Activated naive CD4-positive, alpha-beta T cell treated with anti-CD3 and anti-CD28 coated beads, Interleukin-2, amount 50 U/mL, for 24 hours (primary cell): ENCODE measurements around the gene RGS12.

ENCODE experiments used
- H3K27ac Mint-ChIP-seq: one replicate; pipeline ENCODE4 v1.8.0; 2021; ENCODE audit warnings: mild to moderate bottlenecking, mixed read lengths
- H3K27me3 Mint-ChIP-seq: one replicate; pipeline ENCODE4 v1.8.0; 2021; ENCODE audit warnings: mixed read lengths
- H3K36me3 Mint-ChIP-seq: one replicate; pipeline ENCODE4 v1.8.0; 2021; ENCODE audit warnings: mixed read lengths
- H3K4me1 Mint-ChIP-seq: one replicate; pipeline ENCODE4 v1.8.0; 2021; ENCODE audit warnings: mixed read lengths
- H3K4me3 Mint-ChIP-seq: one replicate; pipeline ENCODE4 v1.8.0; 2021; ENCODE audit warnings: mild to moderate bottlenecking, mixed read lengths
- H3K9me3 Mint-ChIP-seq: one replicate; pipeline ENCODE4 v1.8.0; 2021; ENCODE audit warnings: mixed read lengths

RGS12 gene, protein sequence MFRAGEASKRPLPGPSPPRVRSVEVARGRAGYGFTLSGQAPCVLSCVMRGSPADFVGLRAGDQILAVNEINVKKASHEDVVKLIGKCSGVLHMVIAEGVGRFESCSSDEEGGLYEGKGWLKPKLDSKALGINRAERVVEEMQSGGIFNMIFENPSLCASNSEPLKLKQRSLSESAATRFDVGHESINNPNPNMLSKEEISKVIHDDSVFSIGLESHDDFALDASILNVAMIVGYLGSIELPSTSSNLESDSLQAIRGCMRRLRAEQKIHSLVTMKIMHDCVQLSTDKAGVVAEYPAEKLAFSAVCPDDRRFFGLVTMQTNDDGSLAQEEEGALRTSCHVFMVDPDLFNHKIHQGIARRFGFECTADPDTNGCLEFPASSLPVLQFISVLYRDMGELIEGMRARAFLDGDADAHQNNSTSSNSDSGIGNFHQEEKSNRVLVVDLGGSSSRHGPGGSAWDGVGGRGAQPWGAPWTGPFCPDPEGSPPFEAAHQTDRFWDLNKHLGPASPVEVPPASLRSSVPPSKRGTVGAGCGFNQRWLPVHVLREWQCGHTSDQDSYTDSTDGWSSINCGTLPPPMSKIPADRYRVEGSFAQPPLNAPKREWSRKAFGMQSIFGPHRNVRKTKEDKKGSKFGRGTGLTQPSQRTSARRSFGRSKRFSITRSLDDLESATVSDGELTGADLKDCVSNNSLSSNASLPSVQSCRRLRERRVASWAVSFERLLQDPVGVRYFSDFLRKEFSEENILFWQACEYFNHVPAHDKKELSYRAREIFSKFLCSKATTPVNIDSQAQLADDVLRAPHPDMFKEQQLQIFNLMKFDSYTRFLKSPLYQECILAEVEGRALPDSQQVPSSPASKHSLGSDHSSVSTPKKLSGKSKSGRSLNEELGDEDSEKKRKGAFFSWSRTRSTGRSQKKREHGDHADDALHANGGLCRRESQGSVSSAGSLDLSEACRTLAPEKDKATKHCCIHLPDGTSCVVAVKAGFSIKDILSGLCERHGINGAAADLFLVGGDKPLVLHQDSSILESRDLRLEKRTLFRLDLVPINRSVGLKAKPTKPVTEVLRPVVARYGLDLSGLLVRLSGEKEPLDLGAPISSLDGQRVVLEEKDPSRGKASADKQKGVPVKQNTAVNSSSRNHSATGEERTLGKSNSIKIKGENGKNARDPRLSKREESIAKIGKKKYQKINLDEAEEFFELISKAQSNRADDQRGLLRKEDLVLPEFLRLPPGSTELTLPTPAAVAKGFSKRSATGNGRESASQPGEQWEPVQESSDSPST (N-terminal part only)

DNA sequence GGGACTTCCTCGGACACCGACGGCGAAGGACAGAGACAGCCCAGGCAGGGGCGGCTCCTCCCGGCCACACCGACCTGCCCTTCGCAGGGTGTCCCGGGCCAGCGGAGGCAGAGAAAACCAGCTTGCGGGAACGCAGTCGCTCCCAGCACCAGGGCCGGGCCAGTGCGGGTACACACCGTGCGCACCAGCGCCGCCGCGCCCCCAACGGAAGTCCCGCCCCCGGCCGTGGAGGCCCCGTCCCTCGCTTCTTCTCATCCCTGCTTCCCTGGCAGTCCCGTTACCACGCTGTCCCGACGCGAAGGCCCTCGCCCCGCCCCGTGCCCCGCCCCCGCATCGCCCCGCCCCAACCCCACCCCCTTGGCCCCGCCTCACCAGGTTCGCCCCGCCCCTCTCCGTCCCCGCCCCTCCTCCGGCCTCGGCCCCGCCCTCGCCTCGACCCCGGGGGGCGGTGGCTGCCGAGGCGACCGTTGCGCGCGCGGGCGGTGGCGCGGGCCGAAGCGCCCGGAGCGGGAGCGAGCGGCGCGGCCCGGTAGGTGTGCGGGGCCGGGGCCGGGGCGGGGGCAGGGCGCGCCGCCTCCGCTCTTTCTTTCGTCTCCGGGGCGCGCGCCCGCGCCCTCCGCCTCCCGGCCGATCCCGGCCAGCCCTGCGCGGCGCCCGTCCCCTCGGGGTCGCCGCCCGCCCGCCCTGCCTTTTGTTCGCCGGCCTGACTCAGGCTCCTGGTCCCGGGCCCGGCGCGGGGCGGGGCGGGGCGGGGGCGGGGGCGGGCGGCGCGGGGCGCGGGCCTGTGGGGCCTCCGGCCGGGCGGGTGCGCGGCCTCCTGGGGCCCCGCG is at the start of gene RGS12:
Gene RGS12, plus strand, starts transcription at position 451 of the 830 bp plus-strand sequence. CDS start 23,150 bp downstream, outside the sequence.
- Mint-ChIP-seq H3K27me3 (no peaks in the 10 kb centered on the region), H3K4me1 (peaks cover 18% of the 10 kb centered on the region), H3K9me3 (no peaks in the 10 kb centered on the region), H3K27ac (peak within 1 kb of the TSS; percentile 42), H3K4me3 (peak within 1 kb of the TSS; percentile 90), H3K36me3 (peaks cover 1% of the 10 kb centered on the region)

DNA sequence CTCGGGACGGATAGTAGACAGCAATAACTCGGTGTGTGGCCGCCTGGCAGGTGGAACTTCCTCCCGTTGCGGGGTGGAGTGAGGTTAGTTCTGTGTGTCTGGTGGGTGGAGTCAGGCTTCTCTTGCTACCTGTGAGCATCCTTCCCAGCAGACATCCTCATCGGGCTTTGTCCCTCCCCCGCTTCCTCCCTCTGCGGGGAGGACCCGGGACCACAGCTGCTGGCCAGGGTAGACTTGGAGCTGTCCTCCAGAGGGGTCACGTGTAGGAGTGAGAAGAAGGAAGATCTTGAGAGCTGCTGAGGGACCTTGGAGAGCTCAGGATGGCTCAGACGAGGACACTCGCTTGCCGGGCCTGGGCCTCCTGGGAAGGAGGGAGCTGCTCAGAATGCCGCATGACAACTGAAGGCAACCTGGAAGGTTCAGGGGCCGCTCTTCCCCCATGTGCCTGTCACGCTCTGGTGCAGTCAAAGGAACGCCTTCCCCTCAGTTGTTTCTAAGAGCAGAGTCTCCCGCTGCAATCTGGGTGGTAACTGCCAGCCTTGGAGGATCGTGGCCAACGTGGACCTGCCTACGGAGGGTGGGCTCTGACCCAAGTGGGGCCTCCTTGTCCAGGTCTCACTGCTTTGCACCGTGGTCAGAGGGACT is 49.6 kb upstream of the RGS12 start:
- Mint-ChIP-seq H3K4me1 (peaks cover 15% of the 10 kb centered on the region), H3K27me3 (no peaks in the 10 kb centered on the region), H3K36me3 (no peaks in the 10 kb centered on the region), H3K27ac (no peak overlapping the region), H3K4me3 (no peak overlapping the region), H3K9me3 (no peaks in the 10 kb centered on the region)

DNA sequence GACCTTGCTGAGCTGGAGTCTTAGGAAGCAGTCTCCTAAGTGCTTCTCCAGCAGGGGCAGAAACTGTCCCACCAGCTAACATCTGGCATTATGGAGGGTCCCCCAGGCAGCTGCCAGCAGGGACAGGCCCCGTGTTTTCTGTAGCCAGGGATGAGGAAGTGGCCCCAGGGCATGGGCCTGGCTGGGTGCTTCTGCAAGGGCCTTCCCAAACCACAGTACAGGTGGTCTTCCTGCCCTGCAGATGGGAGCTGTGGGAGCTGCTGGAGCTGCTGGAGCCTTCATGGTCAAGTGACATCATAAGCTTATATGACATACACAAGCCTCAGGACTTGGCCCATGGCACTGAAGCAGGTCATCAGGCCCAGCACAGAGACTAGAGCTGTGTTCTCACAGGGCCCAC is 48.8 kb upstream of the RGS12 start:
- Mint-ChIP-seq H3K4me1 (peaks cover 15% of the 10 kb centered on the region), H3K9me3 (no peaks in the 10 kb centered on the region), H3K27me3 (no peaks in the 10 kb centered on the region), H3K36me3 (no peaks in the 10 kb centered on the region), H3K4me3 (no peak overlapping the region), H3K27ac (no peak overlapping the region)

DNA sequence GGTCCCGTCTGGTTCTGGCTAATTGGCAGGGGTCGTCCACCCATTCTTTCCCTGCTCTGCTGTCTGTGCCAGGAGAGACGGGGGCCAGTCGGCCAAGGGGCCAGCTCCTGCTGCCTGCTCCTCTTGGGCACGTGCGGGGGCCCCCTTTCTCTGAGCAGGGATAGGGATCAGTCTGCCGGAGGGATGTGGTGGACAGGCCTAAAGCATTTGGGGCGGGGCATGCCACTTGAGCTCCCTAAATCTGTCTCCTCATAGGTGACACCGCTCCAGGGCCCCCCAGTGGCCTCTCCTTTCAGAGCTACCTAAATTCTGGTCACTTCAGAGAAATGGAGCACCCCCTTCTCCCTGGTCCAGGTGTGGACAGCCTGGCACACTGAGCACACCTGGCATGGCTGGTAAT is 48.1 kb upstream of the RGS12 start:
- H3K4me3 Mint-ChIP-seq = no peak overlapping the region
- peaks cover 15% of the 10 kb centered on the region for H3K4me1 Mint-ChIP-seq
- H3K27ac Mint-ChIP-seq = no peak overlapping the region
- H3K27me3 Mint-ChIP-seq = no peaks in the 10 kb centered on the region
- H3K9me3 Mint-ChIP-seq = no peaks in the 10 kb centered on the region
- H3K36me3 Mint-ChIP-seq = no peaks in the 10 kb centered on the region

DNA sequence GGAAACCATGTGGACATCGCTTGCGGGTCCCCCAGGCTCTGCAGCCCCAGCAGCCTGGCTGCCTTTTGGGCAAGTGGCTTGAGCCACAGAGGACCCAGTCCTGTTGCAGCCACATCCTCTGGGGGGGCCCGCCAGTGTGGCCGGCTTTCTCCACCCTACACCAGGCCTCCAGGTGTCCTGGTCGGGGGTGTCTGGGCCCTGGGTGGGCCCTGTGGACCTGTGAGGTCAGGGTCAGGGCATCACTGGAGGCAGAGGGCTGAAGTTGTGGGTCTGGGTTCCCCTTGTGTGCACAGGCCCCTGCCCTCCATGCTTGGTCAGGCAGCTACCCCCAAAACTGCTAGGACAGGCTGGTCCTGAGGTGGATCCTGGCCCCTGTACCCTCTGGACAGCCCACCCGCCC is 47.1 kb upstream of the RGS12 start:
- Mint-ChIP-seq H3K27ac (no peak overlapping the region), H3K9me3 (no peaks in the 10 kb centered on the region), H3K36me3 (no peaks in the 10 kb centered on the region), H3K4me3 (no peak overlapping the region), H3K27me3 (no peaks in the 10 kb centered on the region), H3K4me1 (peaks cover 15% of the 10 kb centered on the region)

DNA sequence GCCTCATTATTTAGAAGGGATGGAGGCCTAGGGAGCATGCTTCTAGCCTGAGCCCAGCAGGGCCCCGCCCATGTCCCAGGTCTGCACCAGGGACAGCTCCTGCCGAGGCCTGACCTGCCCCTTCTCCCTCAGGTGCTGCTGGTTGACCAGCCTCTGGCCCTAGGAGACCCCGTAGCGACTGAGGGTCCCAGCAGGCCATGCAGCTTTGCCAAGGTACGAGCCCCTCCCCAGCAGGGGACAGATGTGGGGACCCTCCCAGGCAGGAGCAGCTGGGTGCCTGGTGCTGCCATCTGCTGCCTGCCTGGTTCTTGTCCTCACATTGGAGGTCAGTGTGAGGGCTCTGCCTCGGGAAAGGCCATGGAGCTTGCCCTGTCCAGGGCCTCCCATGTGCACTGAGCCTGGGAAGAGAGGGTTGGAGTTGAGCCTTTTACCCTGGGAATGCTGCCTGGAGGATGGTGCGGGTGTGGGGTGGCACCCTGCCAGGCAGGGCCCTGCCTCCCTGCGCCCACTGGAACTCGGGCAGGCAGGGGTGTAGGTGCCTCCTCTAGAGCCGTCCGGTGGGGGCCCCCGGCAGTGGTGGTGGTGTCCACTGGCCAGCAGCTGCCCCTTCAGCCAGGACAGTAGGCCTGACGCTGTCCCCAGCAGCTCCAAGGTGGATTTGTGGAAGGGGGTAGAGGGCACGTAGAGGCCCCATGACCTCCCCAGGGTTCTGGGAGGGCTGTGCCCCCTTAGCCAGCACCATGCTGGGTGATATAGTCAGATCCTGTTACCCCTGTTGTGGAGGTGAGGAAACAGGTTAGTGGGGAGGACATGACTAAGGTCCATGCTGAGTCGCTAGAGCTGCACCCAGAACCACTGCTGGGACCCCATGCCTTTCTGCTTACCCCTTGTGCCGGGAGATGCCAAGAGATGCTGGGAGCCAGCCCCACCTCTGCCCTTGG is 46.1 kb upstream of the RGS12 start:
- Mint-ChIP-seq H3K36me3 (no peaks in the 10 kb centered on the region), H3K4me3 (no peak overlapping the region), H3K9me3 (no peaks in the 10 kb centered on the region), H3K4me1 (peaks cover 15% of the 10 kb centered on the region), H3K27ac (no peak overlapping the region), H3K27me3 (no peaks in the 10 kb centered on the region)

DNA sequence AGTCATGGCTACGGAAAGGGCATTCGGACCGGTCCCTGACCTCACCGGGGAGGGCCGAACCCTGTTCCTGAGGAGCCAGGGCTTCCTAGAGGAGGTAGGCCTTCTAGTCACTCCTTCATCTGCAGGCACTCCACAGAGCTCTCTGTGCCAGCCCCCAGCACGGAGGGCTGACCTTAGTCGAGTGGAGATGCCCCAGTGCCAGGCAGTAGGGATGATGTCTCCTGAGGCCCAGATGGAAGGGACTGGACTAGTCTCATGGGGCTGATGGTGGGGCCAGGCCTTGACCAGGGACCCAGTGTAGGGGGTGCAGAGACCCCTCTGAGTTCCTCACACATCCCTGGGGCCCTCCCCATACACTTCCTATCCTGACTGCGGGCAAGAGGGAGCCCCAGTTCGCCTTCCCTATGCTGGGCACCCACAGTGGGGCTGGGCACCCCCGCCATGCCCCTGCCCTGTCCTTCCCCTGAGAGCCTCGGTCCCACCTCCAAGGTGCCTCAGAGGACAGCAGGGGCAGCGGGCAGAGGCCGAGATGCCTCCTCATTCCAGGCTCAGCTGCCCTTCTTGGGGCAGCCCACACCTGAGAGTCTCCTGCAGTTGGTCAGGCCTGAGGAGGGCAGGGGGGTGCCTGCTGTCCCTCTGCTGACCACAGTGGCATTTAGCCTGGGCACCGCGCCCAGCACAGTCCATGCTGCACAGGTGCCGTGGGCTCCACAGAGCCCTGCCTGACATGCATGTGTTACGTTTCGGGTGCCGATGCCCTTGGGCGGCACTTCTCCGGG is 45.2 kb upstream of the RGS12 start:
- peaks cover 11% of the 10 kb centered on the region for H3K4me1 Mint-ChIP-seq
- H3K9me3 Mint-ChIP-seq = no peaks in the 10 kb centered on the region
- no peaks in the 10 kb centered on the region for H3K36me3 Mint-ChIP-seq

DNA sequence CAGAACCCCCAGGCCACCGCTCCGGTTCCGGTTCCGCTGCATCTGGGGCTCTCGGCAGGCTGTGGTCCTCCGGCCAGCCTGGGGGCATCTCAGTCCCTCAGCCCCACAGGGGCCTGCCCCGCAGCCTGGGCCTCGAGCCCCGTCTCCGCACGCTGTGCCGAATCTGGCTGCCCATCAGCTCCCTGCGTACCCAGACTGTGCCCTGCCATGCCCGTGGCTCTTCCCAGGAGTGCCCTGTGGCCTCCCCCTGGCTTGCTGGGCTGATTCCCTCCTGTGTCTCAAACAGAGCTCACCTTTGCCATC is 44.7 kb upstream of the RGS12 start:
- H3K27ac Mint-ChIP-seq = no peak overlapping the region
- H3K27me3 Mint-ChIP-seq = no peaks in the 10 kb centered on the region
- no peaks in the 10 kb centered on the region for H3K36me3 Mint-ChIP-seq
- H3K9me3 Mint-ChIP-seq = no peaks in the 10 kb centered on the region
- H3K4me1 Mint-ChIP-seq = peaks cover 6% of the 10 kb centered on the region
- no peak overlapping the region for H3K4me3 Mint-ChIP-seq

More for the DNA sequence above, 45.2 kb upstream of the RGS12 start:
- no peaks in the 10 kb centered on the region for H3K27me3 Mint-ChIP-seq
- H3K4me3 Mint-ChIP-seq = no peak overlapping the region
- H3K27ac Mint-ChIP-seq = no peak overlapping the region

DNA sequence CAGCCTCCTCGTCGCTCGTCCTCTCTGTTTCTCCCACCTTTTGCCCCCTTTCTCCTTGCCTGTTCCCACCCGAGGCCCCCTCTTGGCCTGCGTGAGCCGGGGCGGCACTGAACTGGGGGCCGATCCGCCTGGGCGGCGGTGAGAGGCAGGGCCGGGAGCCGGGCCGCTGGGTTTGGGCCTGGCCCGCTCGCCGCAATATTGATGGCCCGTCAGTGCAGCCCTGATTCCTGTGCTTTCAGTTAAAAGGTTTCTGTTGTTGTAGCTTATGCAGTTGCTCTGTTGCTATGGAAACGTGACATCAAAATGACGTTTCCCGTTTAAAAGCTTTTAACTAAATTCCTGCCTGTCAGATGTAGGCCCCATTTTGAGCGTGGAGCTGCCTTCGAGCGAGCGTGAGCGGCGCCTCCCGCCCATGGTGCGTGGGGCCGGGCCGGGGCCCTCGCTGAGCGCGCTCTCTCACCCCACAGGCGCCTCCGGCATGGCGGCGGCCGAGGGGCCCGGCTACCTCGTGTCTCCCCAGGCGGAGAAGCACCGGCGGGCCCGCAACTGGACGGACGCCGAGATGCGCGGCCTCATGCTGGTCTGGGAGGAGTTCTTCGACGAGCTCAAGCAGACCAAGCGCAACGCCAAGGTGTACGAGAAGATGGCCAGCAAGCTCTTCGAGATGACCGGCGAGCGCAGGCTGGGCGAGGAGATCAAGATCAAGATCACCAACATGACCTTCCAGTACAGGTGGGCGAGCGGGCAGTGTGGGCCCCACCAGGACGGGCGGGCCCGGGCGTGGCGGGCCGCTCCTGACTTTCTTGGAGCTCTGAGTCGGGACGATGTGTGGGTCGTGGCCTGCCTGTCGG is 43.8 kb upstream of the RGS12 start, which contains the start of gene MSANTD1:
Gene MSANTD1, plus strand, starts transcription at position 349 of the 851 bp plus-strand sequence. Its CDS starts 64 bp downstream, at position 413.
- Mint-ChIP-seq H3K27ac (no peak within 1 kb of the TSS), H3K27me3 (no peaks in the 10 kb centered on the region), H3K4me3 (no peak within 1 kb of the TSS), H3K9me3 (no peaks in the 10 kb centered on the region), H3K4me1 (no peaks in the 10 kb centered on the region), H3K36me3 (no peaks in the 10 kb centered on the region)

DNA sequence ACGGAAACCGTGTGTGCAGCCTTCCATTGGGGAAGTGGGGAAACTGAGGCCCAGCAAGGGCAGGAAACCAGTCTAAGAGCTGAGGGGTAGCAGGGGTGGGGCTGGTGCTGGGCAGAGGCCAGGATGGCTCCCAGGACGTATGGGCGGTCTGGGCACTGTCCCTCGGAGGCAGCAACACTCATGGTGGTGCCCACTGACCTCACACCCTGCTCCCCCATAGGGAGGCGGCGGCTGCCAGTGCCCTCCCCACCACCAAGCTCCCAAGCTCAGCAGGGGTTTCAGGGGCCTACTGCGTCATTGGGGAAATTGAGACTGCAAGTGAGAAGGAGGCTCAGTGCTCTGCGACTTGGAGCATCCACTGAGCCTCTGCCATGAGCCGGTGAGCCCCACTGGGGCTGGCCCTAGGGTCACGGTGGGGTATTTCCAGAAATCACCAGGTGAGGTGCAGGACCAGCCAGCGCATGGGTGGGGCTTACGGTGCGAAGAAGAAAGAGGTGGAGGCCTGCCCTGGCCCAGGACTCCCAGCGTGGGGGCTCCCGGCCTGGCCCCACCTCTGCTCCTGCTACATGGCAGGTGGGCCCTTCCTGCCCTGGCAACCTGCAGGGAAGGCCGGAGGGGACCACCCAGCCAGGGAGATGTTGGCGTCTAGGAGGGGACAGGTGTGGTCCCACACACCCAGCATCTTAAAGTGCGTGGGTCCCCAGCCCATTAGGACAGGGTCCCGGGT is 42.9 kb upstream of the RGS12 start:
- no peak overlapping the region for H3K27ac Mint-ChIP-seq
- H3K4me1 Mint-ChIP-seq = no peaks in the 10 kb centered on the region
- no peaks in the 10 kb centered on the region for H3K36me3 Mint-ChIP-seq
- H3K9me3 Mint-ChIP-seq = no peaks in the 10 kb centered on the region
- no peak overlapping the region for H3K4me3 Mint-ChIP-seq
- no peaks in the 10 kb centered on the region for H3K27me3 Mint-ChIP-seq

DNA sequence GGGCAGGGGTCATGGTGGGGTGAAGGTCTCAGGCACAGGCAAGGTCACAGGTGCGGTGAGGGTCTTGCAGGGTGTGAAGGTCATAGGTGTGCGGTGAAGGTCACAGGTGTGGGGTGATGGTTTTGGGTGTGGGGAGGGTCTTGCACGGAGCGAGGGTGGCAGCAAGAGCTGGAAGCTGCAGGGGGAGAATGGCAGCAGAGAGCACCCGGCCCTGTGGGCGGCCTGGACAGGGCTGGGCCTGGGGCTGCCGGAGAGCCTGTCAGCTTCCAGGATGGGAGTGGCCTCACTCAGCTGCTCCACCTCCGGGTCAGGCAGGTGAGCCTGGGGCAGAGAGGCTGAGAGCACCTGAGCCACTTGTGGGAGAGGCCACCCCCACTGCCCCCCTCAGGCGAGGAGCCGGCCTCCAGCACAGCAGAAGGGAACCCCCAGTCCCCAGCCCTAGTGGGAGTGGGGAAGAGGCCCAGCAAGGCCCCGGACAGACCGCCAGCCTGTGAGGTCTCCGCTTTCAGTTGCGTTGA is 42.3 kb upstream of the RGS12 start:
- H3K9me3 Mint-ChIP-seq = no peaks in the 10 kb centered on the region
- no peaks in the 10 kb centered on the region for H3K4me1 Mint-ChIP-seq
- no peaks in the 10 kb centered on the region for H3K27me3 Mint-ChIP-seq
- no peak overlapping the region for H3K4me3 Mint-ChIP-seq
- no peak overlapping the region for H3K27ac Mint-ChIP-seq
- no peaks in the 10 kb centered on the region for H3K36me3 Mint-ChIP-seq
